DMS153 (cell line): Measurements from ENCODE around the gene ARSJ.
A peak's percentile ranks its signal among the peaks of the same experiment; 100 is the strongest.

Source experiments
- DNase-seq: peaks from one replicate; lab custom pipeline; 2025; lab: John Stamatoyannopoulos, UW

ARSJ gene

DNA sequence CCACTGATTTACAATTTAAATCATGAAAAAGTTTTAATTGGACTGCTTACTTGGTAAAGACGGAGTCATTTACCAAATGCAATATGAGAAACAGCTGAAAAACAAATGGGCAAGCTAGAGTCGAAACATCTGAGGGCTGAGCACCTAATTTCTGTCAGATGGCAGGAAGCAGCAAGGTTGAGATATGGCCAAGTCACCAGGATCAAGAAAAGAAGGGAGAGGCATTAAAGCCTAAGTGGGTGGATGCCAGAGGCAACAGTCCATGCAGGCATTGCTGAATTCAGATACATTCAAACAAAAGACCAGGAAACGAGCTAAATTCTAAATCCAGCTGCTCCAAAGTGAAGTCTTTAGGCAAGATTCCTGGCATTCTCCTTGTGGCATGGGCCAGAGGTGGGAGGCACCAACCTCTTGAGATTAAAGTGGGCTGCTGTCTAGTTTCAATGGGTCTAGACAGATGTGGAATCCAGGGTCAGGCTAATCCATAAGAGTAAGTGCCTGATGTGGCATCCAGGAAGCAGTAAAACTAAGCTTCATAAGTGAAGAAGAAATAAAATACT lies 8.0 kb upstream of the ARSJ start:
- DNase-seq: no peak

DNA sequence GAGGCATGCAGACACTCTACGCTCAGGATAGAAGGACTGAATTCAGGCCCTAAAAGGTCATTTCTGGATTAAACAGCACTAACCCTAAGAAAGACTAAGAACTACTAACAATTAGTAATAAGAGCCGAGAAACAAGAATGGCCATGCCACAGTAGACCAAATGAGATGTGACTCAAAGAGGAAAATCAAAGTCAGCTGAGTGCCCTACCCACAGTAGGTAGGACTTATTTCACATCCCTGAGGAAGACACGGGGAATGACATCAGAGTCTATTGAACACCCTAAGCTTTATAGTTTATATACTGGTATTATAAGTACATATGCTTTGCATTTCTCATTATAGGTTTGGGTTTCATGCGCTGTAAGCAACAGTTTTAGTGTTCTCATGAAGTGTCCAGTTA lies 2.7 kb upstream of the ARSJ start:
- no peak for DNase-seq

DNA sequence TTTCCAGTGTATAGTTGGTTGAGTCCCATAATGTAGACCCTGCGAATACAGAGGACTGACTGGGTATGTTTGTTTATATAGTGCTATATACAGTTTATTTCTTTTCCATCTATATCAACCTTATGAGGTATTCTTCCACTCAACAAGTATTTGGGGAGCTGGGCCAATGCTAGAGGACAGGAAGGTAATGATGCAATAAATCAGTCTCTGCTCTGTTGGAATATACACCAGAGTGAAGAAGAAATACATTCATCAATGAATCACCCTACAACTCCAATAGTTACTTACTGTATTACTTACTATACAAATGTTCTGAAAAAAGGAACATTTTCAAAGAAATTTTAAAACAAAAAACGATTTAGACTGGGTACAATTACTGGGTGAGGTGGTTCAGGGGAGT lies 2.1 kb upstream of the ARSJ start:
- no peak for DNase-seq

DNA sequence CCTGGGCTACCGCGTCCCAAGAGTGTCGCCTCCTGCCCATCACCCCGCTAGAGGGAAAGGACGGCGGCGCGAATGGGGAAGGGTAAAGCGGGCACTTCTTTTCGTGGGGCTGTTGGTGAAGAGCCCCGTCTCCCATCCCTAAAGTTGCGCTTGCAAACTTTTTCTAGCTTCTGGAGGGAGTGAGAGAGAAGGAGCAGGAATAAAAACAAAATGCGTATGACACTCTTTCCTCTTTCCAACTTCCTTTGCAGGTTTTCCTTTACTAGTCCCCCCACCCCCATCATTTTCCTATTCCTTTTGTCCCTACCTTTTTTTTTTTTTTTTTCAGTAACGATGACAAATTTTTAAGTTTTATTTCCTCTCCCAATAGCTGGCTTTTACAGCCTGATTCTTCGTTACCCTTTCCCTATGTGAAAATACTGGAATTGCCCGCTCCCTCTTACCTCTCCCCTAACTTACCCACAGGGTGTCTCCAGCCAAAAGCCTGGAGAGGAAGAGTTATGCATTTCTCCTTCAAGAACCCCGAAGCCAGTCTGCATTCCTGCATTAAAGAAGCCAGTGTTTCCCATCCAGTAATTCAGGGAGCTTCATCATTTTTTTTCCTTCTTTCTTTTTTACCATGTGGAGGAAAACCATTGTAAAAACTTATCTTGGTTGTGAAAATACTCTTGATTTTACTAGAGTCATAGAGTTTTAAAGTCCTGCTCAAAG lies 613 bp upstream of the ARSJ start:
- DNase-seq: no peak

DNA sequence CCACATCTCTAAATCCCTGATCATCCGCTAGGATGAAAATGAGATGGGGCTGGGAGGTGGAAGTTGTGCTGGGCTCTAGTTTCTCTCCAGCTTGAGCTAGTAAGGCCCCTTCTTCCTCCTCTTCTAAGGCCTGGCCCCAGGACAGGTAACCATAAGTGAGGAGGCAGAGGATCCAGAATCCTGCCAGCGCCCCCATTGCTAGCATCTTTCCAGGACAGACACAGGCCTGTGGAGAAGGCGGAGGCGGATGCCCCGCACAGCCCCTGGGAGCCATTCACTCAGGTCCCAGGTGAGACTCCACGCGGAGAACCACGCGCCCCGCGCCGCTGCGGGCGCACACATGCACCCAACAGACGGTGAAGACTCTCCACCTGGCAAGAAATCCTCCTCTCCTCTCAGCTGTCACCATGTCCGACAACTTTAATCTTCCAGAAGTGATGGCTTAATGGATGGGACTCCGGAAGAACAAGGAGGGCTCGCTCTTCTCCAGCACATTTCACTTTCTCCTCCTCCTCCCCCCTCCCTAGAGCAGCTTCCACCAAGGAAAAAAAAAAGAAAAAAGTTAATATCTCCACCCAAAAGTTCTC lies 793 bp downstream of the ARSJ start:
- no peak for DNase-seq

DNA sequence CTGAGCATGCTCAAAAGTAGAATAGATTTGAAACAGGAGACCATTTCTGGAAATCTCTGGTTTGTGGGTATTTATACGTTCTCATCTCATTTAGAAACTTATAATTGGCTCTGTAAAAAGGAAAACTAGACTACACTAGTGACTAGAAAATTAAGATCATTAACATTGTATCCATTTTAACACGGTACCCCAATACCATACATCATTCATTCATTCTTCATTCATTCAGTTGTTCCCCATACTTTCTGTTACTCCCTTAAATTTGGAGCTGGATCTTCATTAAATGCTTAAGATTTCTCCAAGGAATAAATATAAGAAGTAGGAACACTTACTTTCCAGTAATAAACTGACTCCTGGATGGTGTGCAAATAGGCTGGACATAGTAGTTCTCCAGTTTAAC lies 1.3 kb downstream of the ARSJ start:
- DNase-seq: no peak

DNA sequence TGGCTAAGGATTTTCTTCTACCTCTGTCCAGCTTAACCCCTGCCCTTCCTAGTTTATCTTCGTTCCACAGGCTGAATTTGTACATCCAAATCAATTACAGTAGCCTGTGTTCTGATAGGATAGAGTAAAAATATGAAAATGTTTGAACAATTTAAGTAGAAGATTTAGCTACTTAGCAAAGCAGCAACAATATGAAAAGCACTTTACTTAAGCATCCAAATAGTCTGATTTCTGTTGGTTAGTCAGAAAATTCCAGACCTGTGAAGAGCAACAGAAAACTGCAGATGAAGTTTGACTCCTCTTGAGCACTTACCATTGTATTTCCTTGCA lies 2.0 kb downstream of the ARSJ start:
- DNase-seq: no peak

DNA sequence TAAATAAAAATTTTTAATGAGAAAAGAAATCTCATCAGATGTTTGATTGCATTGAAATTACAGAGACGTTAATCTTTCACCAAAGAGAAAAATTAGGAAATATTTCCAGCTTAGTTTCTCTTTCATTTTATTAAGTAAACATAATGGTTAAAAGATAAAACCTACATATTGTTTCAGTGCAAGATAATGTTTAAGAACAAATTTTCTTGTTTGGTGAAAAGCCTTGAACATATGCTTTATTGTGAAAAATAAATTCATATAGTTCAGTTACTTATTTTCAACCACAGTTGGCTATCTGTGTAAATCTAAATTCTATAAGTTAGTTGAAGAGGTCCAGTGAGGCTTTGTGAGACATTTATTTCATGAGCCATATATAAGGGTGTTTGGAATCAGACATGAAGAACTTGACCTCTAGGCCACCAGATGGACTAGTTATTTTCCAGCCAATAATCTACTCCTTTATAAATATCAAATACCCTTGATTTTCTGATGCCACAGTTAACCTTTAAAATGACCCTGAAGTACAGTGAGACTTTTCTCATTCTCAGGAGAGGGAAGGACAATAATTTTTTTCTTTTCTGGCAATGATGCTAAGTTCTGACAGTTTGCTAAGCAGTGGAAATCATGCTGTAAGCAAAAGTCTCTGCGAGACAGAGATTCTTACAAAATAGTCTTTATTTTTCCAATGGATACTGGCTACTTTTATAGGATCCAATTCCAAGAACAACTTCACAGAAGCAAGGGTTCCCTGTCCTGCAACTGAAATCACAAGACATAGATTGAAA lies 2.5 kb downstream of the ARSJ start:
- no peak for DNase-seq

DNA sequence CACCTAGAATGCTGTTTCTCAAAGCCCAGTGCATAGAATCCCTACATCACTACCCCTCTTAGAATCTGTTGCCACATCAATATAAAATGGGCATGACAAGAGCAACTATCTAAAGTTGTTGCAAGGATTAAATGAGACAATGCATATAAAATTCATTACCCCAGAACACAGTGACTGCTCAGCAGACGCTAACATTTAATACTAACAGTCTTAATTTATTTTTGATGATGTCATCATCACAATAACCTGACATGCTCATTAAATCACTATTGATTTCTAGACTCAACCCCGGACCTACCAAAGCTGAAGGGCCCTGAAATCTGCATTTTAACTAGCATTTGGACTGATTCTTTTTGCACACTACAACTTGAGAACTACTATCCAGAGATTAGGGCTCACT lies 3.9 kb downstream of the ARSJ start:
- DNase-seq: no peak

DNA sequence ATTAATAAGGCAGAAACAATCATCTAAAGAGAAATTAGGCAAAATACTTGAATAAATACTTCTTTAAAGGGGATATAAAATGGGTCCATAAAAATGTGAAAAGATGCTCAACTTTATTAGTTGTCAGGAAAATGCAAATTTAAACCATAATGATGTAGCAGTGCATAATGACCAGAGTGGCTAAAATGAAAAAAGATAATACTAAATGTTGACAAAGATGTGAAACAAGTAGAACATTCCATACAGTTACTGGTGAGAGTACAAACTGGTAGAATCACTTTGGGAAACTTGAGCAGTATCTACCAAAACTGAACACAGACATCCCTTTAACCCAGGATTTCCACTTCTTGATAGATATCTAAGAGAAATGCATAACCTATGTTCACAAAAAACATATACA lies 5.0 kb downstream of the ARSJ start:
- no peak for DNase-seq

DNA sequence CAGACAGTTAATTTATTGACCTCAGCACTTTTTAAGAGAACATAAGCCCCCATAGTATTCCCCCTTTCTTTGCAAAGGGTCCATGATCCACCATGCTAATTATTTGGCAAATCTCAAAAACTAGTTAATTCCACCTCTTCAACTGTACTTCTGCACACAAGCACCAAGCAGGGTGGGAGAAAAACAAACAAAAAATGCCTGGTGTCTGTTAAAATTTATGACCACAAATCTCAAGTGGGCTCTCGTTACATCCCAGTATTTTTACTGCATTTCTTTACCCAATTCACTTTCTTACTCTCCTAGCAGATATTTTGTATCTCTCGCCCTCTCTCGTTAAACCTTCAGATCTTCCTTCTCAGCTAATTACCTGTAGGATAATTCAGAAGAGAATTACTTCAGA lies 6.1 kb downstream of the ARSJ start:
- no peak for DNase-seq

DNA sequence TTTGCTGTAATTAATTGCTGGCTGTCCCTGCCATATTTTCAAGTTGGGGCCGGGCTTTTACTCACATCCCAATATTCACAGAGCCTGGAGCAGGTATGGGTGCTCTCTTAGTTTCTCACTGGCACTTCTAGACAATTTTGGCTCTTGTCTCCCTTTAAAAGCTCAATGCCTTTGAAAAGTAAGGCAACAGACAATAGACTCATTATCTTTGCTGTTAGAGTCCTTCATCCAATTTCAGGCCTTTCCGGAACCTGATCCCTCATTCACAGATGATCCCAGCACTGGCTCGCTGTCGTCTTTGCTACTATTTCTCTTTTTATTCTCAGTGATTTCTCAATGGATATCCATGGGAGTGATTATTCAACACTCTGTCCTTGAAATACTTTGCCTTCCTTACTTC lies 6.7 kb downstream of the ARSJ start:
- DNase-seq: no peak

DNA sequence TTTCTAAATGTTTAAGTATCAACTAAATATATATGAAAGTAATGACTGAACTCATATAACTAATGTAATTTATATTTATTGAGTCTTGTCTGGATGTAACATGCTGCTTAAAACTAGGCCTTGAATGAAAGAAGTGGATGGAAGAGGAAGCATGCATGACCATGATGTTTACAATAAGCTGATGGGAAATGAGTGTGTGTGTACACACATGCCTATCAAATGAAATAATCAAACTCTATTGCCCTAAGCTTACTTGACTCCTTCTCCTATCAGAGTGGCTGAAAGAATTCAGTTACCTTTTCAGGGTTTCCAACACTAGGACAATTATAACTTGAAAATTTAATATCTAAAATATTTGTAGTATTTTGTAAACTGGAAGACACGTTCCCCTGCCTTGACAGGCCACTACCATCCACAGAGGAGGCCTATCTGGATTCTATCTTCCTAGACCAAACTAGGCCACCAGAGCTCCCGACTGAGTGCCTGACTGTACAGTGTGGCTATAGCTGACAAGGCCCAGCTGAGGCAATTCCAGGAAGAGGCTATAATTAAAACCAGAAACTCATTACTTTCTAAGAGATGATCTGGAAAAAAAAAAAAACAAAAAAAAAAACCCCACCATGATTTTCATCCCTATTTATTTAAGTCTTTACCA lies 7.6 kb downstream of the ARSJ start:
- DNase-seq: peak; percentile 51

DNA sequence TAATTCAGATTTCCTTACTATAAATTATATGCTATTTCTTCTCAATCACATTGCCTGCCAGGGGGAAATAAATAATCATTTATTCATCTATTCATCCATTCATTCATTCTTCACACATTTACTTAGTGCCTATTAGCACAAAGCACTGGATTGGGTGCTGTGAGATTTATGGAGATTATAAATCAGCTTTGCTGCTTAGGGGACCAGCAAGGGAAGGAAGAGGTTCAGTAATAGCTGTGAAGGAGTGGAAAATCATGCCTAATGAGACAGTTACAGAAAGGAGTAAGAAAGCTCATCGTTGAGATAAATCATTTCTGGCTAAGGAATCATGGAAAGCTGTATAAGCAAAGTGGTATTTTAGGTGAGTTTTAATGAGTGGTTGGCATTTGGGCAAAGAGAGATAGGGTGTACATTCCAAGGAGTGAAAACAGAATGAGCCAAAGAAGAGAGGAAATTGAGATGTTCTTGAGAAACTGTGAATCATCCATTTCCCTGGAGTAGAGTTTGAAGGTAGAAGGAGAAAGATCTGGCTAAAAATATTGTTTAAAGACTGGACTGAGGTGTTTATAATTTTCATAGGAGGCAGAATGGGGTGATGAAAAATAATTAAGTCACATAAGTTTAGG lies 9.6 kb downstream of the ARSJ start:
- no peak for DNase-seq

DNA sequence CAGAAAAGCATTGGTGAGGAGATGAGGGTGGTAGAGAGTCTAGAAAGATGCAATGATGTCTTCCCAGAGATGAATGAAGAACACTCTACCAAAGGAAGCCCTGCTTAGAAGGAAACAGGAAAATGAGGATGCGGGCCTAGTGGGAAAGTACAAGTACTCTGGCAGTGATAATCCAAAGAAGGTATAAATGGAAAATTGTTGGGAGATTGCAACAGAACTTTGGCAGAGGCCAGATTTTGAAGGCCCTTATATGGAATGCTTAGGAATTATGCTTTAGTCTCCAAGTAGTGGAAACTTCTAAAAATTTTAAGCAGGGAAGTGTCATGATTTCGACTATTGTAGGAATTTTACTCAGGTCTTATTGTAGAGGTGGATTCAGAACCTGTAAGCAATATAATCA lies 11.0 kb downstream of the ARSJ start:
- no peak for DNase-seq

DNA sequence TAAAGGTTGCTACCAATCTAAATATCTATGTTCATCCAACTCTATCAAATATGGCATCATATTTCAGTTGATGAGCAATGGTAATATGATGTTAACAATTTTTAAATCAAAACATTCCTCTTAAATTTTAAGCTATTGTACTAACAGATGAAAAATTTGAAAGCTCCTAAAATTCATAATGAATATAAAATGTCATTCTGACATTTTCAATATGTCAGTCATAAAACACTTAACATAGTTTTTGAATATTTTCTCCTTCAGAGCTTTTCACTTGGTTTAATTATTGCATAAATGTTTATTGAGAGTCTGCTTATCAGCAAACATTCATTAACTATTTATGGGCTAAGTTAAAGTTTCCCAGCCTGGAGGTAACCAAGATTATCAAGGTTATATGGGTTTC lies 11.8 kb downstream of the ARSJ start:
- no peak for DNase-seq

DNA sequence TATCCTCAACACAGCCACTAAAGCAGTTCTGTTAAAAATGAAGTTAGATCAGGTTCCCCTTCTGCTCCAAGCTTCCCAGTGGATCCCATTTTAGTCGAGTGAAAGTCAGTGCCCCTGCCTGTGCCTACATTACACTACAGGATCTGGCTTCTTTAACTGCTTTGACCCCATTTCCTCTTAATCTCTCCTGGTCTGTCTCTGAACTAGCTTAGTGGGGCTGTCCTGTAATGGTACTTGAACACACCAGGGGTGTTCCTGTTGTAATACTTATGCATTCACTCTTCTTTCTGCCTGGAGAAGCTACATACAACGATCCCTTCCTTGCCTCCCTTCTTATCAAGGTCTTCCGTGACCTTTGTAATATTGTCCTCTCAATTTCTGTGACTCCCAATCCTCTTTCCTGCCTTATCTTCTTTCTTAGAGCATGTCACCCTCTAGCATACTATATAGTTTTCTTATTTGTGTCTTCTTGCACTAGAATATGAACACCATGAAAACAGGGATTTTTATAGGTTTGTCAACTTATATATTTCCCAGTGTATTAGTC lies 16.7 kb downstream of the ARSJ start:
- no peak for DNase-seq

DNA sequence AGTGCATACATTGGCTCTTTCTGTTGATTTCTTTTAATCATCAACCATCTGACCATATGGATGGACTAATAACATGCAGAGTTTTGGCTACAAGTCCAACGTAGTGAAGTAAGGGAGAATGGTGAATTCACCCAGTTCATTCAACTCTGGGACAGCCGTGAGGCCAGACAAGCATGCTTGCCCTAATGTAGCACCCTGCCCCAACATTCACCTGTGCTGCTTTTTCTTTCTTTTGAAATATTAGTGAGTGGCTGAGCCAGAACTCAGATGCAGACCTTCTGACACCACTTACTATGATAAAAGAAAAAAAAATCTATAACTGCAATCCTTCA lies 17.5 kb downstream of the ARSJ start:
- DNase-seq: no peak

DNA sequence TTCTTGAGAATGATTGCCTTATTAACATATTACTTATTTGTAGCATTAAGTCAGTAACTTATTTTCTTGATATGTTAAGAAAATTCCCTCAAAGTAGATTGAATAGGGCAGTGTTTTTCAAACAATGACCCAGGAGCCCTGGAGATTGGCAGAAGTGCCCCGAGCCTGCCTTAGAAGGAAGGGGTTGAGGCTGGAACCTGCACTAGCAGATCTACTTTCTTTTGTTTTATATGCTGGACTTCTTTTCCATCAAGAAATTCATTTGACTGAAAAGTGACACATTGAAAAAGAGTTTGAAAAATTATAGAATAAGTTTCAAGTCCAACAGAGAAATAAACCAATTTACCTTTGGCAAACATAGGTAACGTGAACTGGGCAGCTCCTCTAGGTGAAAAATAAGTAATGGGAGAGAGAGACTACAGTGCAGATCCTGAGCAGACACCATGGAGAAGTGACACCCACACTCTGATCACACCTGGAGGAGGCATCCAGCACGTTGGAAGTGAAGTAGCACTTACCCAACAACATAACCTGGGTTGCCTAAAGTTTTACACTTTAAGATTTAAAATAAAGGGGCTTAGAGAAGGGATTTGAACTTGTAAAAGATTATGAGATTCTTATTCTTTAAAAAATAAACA lies 18.6 kb downstream of the ARSJ start:
- DNase-seq: no peak

DNA sequence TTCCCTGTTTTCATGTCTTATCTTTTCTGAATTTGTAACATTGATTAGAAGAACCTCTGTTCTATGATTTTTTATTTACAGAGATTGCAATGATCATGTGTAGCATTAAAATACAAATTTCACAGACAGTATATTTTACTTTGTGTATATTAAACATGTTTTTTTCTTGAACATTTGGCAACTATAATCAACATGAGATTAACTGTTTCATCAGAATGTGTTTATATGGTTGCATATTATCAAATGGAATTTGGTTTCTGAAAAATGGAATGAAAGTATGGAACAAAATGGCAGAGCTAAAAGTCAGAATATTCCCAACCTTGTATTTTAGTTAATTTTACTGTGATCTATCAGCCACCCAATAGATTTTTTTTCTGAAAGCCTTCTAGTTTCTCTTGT lies 19.9 kb downstream of the ARSJ start:
- no peak for DNase-seq

DNA sequence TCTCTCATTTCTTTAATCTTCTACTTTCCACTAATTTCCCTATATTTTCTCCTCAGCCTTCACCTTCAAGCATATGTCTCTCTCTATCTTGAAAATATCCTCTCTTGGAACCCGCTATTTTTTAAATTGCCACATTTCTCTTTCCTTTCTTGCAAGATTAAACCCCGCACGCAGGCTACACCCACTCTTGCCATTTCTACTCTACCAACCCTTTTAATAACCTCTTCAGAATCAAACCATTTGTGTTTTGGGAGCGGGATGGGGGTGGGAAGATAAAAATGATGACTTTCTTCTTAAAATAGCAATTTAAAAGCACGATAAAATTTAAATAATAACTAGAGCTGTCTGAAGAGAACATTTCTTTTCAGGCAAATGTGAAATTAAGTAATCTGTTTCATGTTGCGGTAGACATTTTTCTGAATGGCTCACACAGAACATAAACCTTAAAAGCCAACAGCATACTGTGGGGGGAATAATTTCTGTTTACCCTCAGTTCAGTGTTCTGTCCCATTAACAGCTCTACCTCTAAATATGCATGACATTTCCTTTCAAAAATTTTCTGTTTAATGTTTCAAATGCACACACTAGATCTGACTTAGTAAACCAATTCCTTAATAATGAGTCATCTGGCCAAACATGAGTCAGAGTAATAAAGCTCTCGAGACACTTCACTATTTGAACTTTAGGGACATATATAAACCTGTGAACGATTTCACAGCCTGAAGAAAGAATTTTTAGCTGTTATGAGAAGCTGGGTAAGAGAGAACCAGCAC lies 20.5 kb downstream of the ARSJ start:
- peak; percentile 82 for DNase-seq
